GM12878 (cell line): ENCODE results near the gene ZNF581. TPM values are rescaled to one million over a fixed set of nuclear protein-coding genes. Genes with fewer than 3 reads are reported as not detected.

Source experiments
- ATAC-seq: fragments of 200-7000 bp; cut with Tn5 transposase; 3 replicates; pipeline ENCODE4 v1.9.1; 2020; ENCODE audit warnings: mild to moderate bottlenecking, moderate library complexity
- BruUV-seq: library from RNA; stranded (reverse); fragments of 400-500 nt; replicated peaks from 2 replicates; lab custom pipeline; 2021; lab: Mats Ljungman, UMichigan
- CTCF ChIA-PET: fragments of 300-600 bp; sonication (Branson Sonifier 250); formaldehyde crosslinking; extraction: SDS; loops from one replicate; lab custom pipeline; 2021; ENCODE audit warnings: inconsistent platforms; lab: Yijun Ruan, JAX
- POLR2A ChIA-PET: fragments of 350-600 bp; formaldehyde crosslinking; extraction: SDS; loops from one replicate; lab custom pipeline; 2021; ENCODE audit warnings: inconsistent platforms; lab: Charles Lee
- RAD21 ChIA-PET: fragments of 300-600 bp; sonication (Branson Sonifier 250); formaldehyde crosslinking; loops from one replicate; lab custom pipeline; 2023; ENCODE audit warnings: antibody characterized with exemption; ENCODE audit not compliant: unreplicated experiment; lab: Charles Lee
- SMC1A ChIA-PET: fragments of 300-600 bp; sonication (Branson Sonifier 250); formaldehyde crosslinking; loops from one replicate; lab custom pipeline; 2023; ENCODE audit not compliant: unreplicated experiment, uncharacterized antibody; lab: Charles Lee
- DNase-seq: peaks from one replicate; pipeline ENCODE4 v3.0.0-alpha.2; 2011; ENCODE audit warnings: low read depth, low spot score
- FAIRE-seq: peaks from 3 replicates; lab custom pipeline; 2011; peaks lifted over from hg19 to GRCh38; lab: Jason Lieb, UNC
- H2AFZ ChIP-seq: 2 replicates; pipeline ENCODE4 v1.6.0; 2011; ENCODE audit warnings: low read depth, low read length, control low read depth; ENCODE audit not compliant: control insufficient read depth
- H3K27ac ChIP-seq: 2 replicates; pipeline ENCODE4 v1.5.1; 2011; ENCODE audit warnings: control low read depth; ENCODE audit not compliant: control insufficient read depth, insufficient read depth
- H3K27me3 ChIP-seq, 2 experiments: replicated peaks in 1 of 2; 2 replicates each; pipeline versions ENCODE4 v1.6.0 to v1.6.1; 2011; ENCODE audit warnings: low read length in 1 of 2; ENCODE audit not compliant: control insufficient read depth in 2 of 2, insufficient read depth in 2 of 2
- H3K36me3 ChIP-seq, 2 experiments: 2 replicates each; pipeline ENCODE4 v1.5.1; 2011; ENCODE audit warnings: low read length in 1 of 2; ENCODE audit not compliant: control insufficient read depth in 2 of 2, insufficient read depth in 2 of 2
- H3K4me1 ChIP-seq: 2 replicates; pipeline ENCODE4 v1.6.1; 2011; ENCODE audit warnings: mild to moderate bottlenecking, low read length, moderate library complexity, mixed read lengths; ENCODE audit not compliant: control insufficient read depth, insufficient read depth
- H3K4me2 ChIP-seq: 2 replicates; pipeline ENCODE4 v1.6.0; 2011; ENCODE audit warnings: control low read depth; ENCODE audit not compliant: control insufficient read depth, insufficient read depth
- H3K4me3 ChIP-seq: fragments of 200-600 bp; sonication (generic); 2 replicates; pipeline ENCODE4 v1.5.1; 2016
- H3K79me2 ChIP-seq: 2 replicates; pipeline ENCODE4 v1.6.0; 2011; ENCODE audit warnings: low read length; ENCODE audit not compliant: control insufficient read depth, insufficient read depth
- H3K9ac ChIP-seq: 2 replicates; pipeline ENCODE4 v1.8.0; 2011; ENCODE audit warnings: low read length, control low read depth, mixed read lengths; ENCODE audit not compliant: control insufficient read depth, insufficient read depth
- H3K9me3 ChIP-seq: replicated peaks from 3 replicates; pipeline ENCODE4 v1.5.1; 2011; ENCODE audit warnings: mild to moderate bottlenecking, low read length; ENCODE audit not compliant: control insufficient read depth, insufficient read depth
- H4K20me1 ChIP-seq: 2 replicates; pipeline ENCODE4 v1.6.0; 2011; ENCODE audit not compliant: control insufficient read depth, insufficient read depth
- ATF3 ChIP-seq: IDR thresholded peaks from 2 replicates; pipeline ENCODE4 v1.6.1; 2011; ENCODE audit warnings: low read depth, mild to moderate bottlenecking, low read length, moderate library complexity, borderline replicate concordance; ENCODE audit errors: extremely low read depth
- BACH1 ChIP-seq: fragments of 450-650 bp; IDR thresholded peaks from 2 replicates; pipeline ENCODE4 v1.6.1; 2017; ENCODE audit warnings: mild to moderate bottlenecking, borderline replicate concordance
- BCL3 ChIP-seq: IDR thresholded peaks from 2 replicates; pipeline ENCODE4 v1.6.1; 2011; ENCODE audit warnings: borderline replicate concordance, low read depth, mild to moderate bottlenecking, moderate library complexity, low read length; ENCODE audit not compliant: insufficient read depth, poor library complexity, severe bottlenecking
- CBFB ChIP-seq: IDR thresholded peaks from 2 replicates; pipeline ENCODE4 v1.6.1; 2016; ENCODE audit warnings: antibody characterized with exemption, low read depth
- EP300 ChIP-seq, 2 experiments: fragments of 150-350 bp in 1 of 2; IDR thresholded peaks; 2 replicates each; pipeline ENCODE4 v1.6.1; 2011 to 2012; ENCODE audit warnings: low read depth in 2 of 2, low read length in 2 of 2, borderline replicate concordance in 1 of 2, improper control_type of control experiment in 1 of 2, inconsistent platforms in 1 of 2; ENCODE audit not compliant: control insufficient read depth in 1 of 2
- IRF3 ChIP-seq: fragments of 450-650 bp; IDR thresholded peaks from 2 replicates; pipeline ENCODE4 v1.6.1; 2014; ENCODE audit warnings: mild to moderate bottlenecking
- LARP7 ChIP-seq: fragments of 450-650 bp; IDR thresholded peaks from 2 replicates; pipeline ENCODE4 v1.6.1; 2017; ENCODE audit warnings: mild to moderate bottlenecking
- POLR2A ChIP-seq: IDR thresholded peaks from 2 replicates; pipeline ENCODE4 v1.6.1; 2011; ENCODE audit warnings: low read depth, mild to moderate bottlenecking, low read length
- SMC3 ChIP-seq: IDR thresholded peaks from 2 replicates; pipeline ENCODE4 v1.6.1; 2011; ENCODE audit warnings: low read length, improper control_type of control experiment, borderline replicate concordance
- WGBS: methylation state at CpG from one replicate; pipeline ENCODE4 v1.1.6; 2016; ENCODE audit warnings: low lambda C conversion rate; ENCODE audit not compliant: insufficient replicate concordance, insufficient coverage; ENCODE audit errors: missing lambda C conversion rate; 5-methylcytosine and 5-hydroxymethylcytosine counted together
- in situ Hi-C: fragments of 300-500 bp; cut with MboI; formaldehyde crosslinking; loops from 9 replicates; pipeline ENCODE4 v1.14.3; 2018; ENCODE audit warnings: mixed read lengths
- intact Hi-C: fragments of 100-400 bp; cut with micrococcal nuclease; formaldehyde crosslinking; loops from one replicate; pipeline ENCODE4 v1.14.2; 2022; ENCODE audit not compliant: unreplicated experiment
- polyA plus RNA-seq, 11 experiments: library from polyadenylated mRNA; depleted of rRNA in 4 of 11; unstranded in 6 of 11; stranded (reverse) in 5 of 11; fragments of >200 nt; fragmentation: Nextera tagmentation in 4 of 11; fragmentation: Illumina TruSeq in 1 of 11; extraction: Ambion mirVana in 4 of 11; extraction: Trizol in 1 of 11; gene quantifications; 1 replicate in 1 of 11; 2 replicates in 10 of 11; pipeline versions ENCODE4 v1.2.1 to v1.2.3, GENCODE V29; 2011 to 2016; ENCODE audit warnings: inconsistent platforms in 2 of 11, missing spikeins in 2 of 11, low read depth in 1 of 11
- total RNA-seq, 4 experiments: library from RNA; depleted of rRNA in 3 of 4; stranded (reverse); fragments of >200 nt in 3 of 4; fragmentation: Illumina TruSeq in 1 of 4; extraction: Trizol in 1 of 4; gene quantifications; 2 replicates each; pipeline versions ENCODE4 v1.2.1 to v1.2.3, GENCODE V29; 2013 to 2021
- TF ChIP-seq, protein P1 (sequence below): fragments of 450-650 bp; formaldehyde crosslinking; IDR thresholded peaks from 2 replicates; pipeline ENCODE4 v1.4.0; 2022; ENCODE audit warnings: mild to moderate bottlenecking, moderate library complexity

The ZNF581 gene
- total and polyA plus RNA-seq, 10 of the 15 experiments (the other 5 are each of a cell fraction or from before 2014, with no cell fraction given), result 4.7 to 45.4 (median 22.2) TPM

GRCh38 chr19:55684946-55685681 lies 41.7 kb downstream of the ZNF581 start:
- FAIRE-seq, result no peak
- Histone ChIP-seq H3K4me1 (peaks cover 6% of the 10 kb centered on the region; the same call in 1 of the 2 replicates), H3K79me2 (peaks cover 18% of the 10 kb centered on the region), H3K9me3 (no peaks in the 10 kb centered on the region), H3K4me2 (no peak overlapping the region), H3K27me3 (no peaks in the 10 kb centered on the region), H2AFZ (no peak overlapping the region), H3K9ac (no peak overlapping the region), H4K20me1 (peaks cover 12% of the 10 kb centered on the region), H3K27ac (no peak overlapping the region), H3K36me3 (peaks cover 18 to 30% of the 10 kb centered on the region in 2 experiments), H3K4me3 (no peak overlapping the region)
- ChIA-PET SMC1A (no interaction called here), RAD21 (no interaction called here), POLR2A (no interaction called here), CTCF (no interaction called here)
- BruUV-seq, result no TSS peak
- no peak for DNase-seq
- intact Hi-C loops, result no loop called here
- in situ Hi-C loops, result no loop called here
- 97% methylated on average over 56 of the region's 60 CpGs for WGBS
- TF ChIP-seq POLR2A (peak; percentile 54; the same call in 1 of the 2 replicates), ATF3 (no peak)
- no peak for ATAC-seq

GRCh38 chr19:55685776-55686175 lies 42.3 kb downstream of the ZNF581 start:
- POLR2A ChIA-PET, result no interaction called here
- Histone ChIP-seq H3K27me3 (no peaks in the 10 kb centered on the region), H2AFZ (no peak overlapping the region), H3K4me1 (0 out of 2 replicates have a peak, but pooled peaks cover 3% of the 10 kb centered on the region), H3K4me3 (no peak overlapping the region), H3K9ac (no peak overlapping the region), H3K27ac (no peak overlapping the region), H4K20me1 (peaks cover 12% of the 10 kb centered on the region), H3K9me3 (no peaks in the 10 kb centered on the region), H3K36me3 (peaks cover 20 to 32% of the 10 kb centered on the region in 2 experiments), H3K4me2 (no peak overlapping the region), H3K79me2 (peaks cover 12% of the 10 kb centered on the region)
- DNase-seq (no peak), FAIRE-seq (no peak), ATAC-seq (no peak)
- RAD21 ChIA-PET, result no interaction called here
- in situ Hi-C loops, result no loop called here
- SMC1A ChIA-PET, result no interaction called here
- no TSS peak for BruUV-seq
- intact Hi-C loops, result no loop called here
- CTCF ChIA-PET, result no interaction called here
- 85% methylated on average over 6 of the region's 6 CpGs for WGBS
- TF ChIP-seq BACH1 (no peak), IRF3 (no peak), CBFB (no peak), EP300 (IDR thresholded peaks at IDR 0.05; ENCODE audit: borderline replicate concordance in 1 of 2, control insufficient read depth in 1 of 2, low read depth in 2 of 2, low read length in 2 of 2) (no peak), SMC3 (no peak), BCL3 (no peak), LARP7 (no peak)
- TF ChIP-seq, protein P1, sequence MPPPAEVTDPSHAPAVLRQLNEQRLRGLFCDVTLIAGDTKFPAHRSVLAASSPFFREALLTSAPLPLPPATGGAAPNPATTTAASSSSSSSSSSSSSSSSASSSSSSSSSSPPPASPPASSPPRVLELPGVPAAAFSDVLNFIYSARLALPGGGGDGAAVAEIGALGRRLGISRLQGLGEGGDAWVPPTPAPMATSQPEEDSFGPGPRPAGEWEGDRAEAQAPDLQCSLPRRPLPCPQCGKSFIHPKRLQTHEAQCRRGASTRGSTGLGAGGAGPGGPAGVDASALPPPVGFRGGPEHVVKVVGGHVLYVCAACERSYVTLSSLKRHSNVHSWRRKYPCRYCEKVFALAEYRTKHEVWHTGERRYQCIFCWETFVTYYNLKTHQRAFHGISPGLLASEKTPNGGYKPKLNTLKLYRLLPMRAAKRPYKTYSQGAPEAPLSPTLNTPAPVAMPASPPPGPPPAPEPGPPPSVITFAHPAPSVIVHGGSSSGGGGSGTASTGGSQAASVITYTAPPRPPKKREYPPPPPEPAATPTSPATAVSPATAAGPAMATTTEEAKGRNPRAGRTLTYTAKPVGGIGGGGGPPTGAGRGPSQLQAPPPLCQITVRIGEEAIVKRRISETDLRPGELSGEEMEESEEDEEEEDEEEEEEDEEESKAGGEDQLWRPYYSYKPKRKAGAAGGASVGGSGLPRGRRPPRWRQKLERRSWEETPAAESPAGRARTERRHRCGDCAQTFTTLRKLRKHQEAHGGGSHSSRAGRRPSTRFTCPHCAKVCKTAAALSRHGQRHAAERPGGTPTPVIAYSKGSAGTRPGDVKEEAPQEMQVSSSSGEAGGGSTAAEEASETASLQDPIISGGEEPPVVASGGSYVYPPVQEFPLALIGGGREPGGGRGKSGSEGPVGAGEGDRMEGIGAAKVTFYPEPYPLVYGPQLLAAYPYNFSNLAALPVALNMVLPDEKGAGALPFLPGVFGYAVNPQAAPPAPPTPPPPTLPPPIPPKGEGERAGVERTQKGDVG (CRISPR knock-in tag), result no peak
